DOHH2 (cell line): ENCODE measurements around the gene PCP4.
"Not testable (repeated sequence)": the region's sequence is repeated elsewhere in the genome, so short reads cannot be mapped to it uniquely, and the experiment has no call there.

Source experiments
- H3F3A ChIP-seq: fragments of 200-600 bp; sonication (generic), shearing (Covaris generic); 2 replicates; pipeline ENCODE4 v1.6.0; 2016; ENCODE audit warnings: antibody characterized with exemption, mild to moderate bottlenecking; ENCODE audit not compliant: control insufficient read depth, insufficient read depth
- H3K27ac ChIP-seq: fragments of 200-600 bp; sonication (generic); 2 replicates; pipeline ENCODE4 v1.5.1; 2014; ENCODE audit warnings: low read depth, mild to moderate bottlenecking, low read length, moderate library complexity
- H3K27me3 ChIP-seq: fragments of 200-600 bp; sonication (generic); 2 replicates; pipeline ENCODE4 v1.6.1; 2014; ENCODE audit warnings: mild to moderate bottlenecking, low read length, mixed read lengths; ENCODE audit not compliant: control insufficient read depth
- H3K36me3 ChIP-seq: fragments of 200-600 bp; sonication (generic); 2 replicates; pipeline ENCODE4 v1.6.1; 2014; ENCODE audit warnings: mild to moderate bottlenecking, low read length, moderate library complexity, mixed read lengths; ENCODE audit not compliant: control insufficient read depth
- H3K4me1 ChIP-seq: fragments of 200-600 bp; sonication (generic); 2 replicates; pipeline ENCODE4 v1.6.1; 2014; ENCODE audit warnings: mild to moderate bottlenecking, low read length, mixed read lengths; ENCODE audit not compliant: control insufficient read depth
- H3K4me2 ChIP-seq: fragments of 200-600 bp; sonication (generic); 2 replicates; pipeline ENCODE4 v1.6.0; 2014; ENCODE audit warnings: mild to moderate bottlenecking, low read length, moderate library complexity
- H3K4me3 ChIP-seq: fragments of 200-600 bp; sonication (generic); 2 replicates; pipeline ENCODE4 v1.5.1; 2014; ENCODE audit warnings: mild to moderate bottlenecking, low read length, mixed read lengths
- H3K79me2 ChIP-seq: fragments of 200-600 bp; sonication (generic); 2 replicates; pipeline ENCODE4 v1.6.1; 2014; ENCODE audit warnings: mild to moderate bottlenecking, low read length, mixed read lengths; ENCODE audit not compliant: control insufficient read depth
- H3K9me2 ChIP-seq: fragments of 200-600 bp; sonication (generic); replicated peaks from 2 replicates; pipeline ENCODE4 v1.6.1; 2014; ENCODE audit warnings: mild to moderate bottlenecking, low read length, mixed read lengths; ENCODE audit not compliant: control insufficient read depth
- H3K9me3 ChIP-seq: fragments of 200-600 bp; sonication (generic); 2 replicates; pipeline ENCODE4 v1.6.1; 2014; ENCODE audit warnings: antibody characterized with exemption, low read length, mixed read lengths; ENCODE audit not compliant: control insufficient read depth, insufficient read depth
- H4K20me1 ChIP-seq: fragments of 200-600 bp; sonication (generic); 2 replicates; pipeline ENCODE4 v1.6.0; 2014; ENCODE audit warnings: low read depth, mild to moderate bottlenecking, antibody characterized with exemption, low read length, moderate library complexity; ENCODE audit not compliant: control insufficient read depth, insufficient read depth
- CTCF ChIP-seq: fragments of 200-600 bp; sonication (generic); IDR thresholded peaks from one replicate; pipeline ENCODE4 v1.5.1; 2014; ENCODE audit warnings: antibody characterized with exemption, mild to moderate bottlenecking, low read depth, low read length; ENCODE audit not compliant: poor library complexity, severe bottlenecking
- EZH2phosphoT487 ChIP-seq: fragments of 200-600 bp; sonication (generic); IDR thresholded peaks from 2 replicates; pipeline ENCODE4 v1.6.1; 2017; ENCODE audit warnings: borderline replicate concordance, mild to moderate bottlenecking, antibody characterized with exemption, low read length, moderate library complexity, mixed read lengths

Gene PCP4

GRCh38 chr21:39885119-39885848 is 18.0 kb downstream of the PCP4 start:
- H3K4me2 ChIP-seq, result no peak overlapping the region
- no peaks in the 10 kb centered on the region for H3K27me3 ChIP-seq
- H3K27ac ChIP-seq, result no peak overlapping the region

GRCh38 chr21:39888848-39889247 is 21.6 kb downstream of the PCP4 start:
- Histone ChIP-seq H3K4me1 (no peaks in the 10 kb centered on the region), H3K27ac (no peak overlapping the region), H3K9me2 (no peaks in the 10 kb centered on the region), H3F3A (no peaks in the 10 kb centered on the region), H4K20me1 (no peaks in the 10 kb centered on the region), H3K4me3 (no peak overlapping the region), H3K9me3 (no peaks in the 10 kb centered on the region), H3K36me3 (no peaks in the 10 kb centered on the region), H3K4me2 (no peak overlapping the region), H3K79me2 (no peaks in the 10 kb centered on the region), H3K27me3 (no peaks in the 10 kb centered on the region)
- no peak for TF ChIP-seq EZH2phosphoT487
- TF ChIP-seq CTCF, result no peak

More at GRCh38 chr21:39885119-39885848, 18.0 kb downstream of the PCP4 start:
- Histone ChIP-seq H3K4me3 (no peak overlapping the region), H4K20me1 (no peaks in the 10 kb centered on the region), H3K79me2 (no peaks in the 10 kb centered on the region), H3F3A (no peaks in the 10 kb centered on the region), H3K36me3 (no peaks in the 10 kb centered on the region), H3K4me1 (no peaks in the 10 kb centered on the region), H3K9me3 (no peaks in the 10 kb centered on the region), H3K9me2 (no peaks in the 10 kb centered on the region)
- TF ChIP-seq EZH2phosphoT487 (no peak), CTCF (no peak)

GRCh38 chr21:39891111-39891510 is 23.9 kb downstream of the PCP4 start:
- Histone ChIP-seq H3K9me2 (no peaks in the 10 kb centered on the region), H3F3A (no peaks in the 10 kb centered on the region), H3K36me3 (no peaks in the 10 kb centered on the region), H3K4me2 (no peak overlapping the region), H4K20me1 (no peaks in the 10 kb centered on the region), H3K79me2 (no peaks in the 10 kb centered on the region), H3K4me3 (no peak overlapping the region), H3K27ac (no peak overlapping the region), H3K27me3 (no peaks in the 10 kb centered on the region), H3K9me3 (no peaks in the 10 kb centered on the region), H3K4me1 (no peaks in the 10 kb centered on the region)
- TF ChIP-seq EZH2phosphoT487, result no peak
- TF ChIP-seq CTCF, result no peak

GRCh38 chr21:39891863-39892262 is 24.6 kb downstream of the PCP4 start:
- H3K4me3 ChIP-seq, H3F3A ChIP-seq, H3K36me3 ChIP-seq, H3K27ac ChIP-seq, H3K4me2 ChIP-seq, H3K27me3 ChIP-seq, H3K9me2 ChIP-seq, H3K9me3 ChIP-seq, H3K4me1 ChIP-seq, H3K79me2 ChIP-seq, H4K20me1 ChIP-seq: not testable (repeated sequence)
